ENCODE measurements around the gene WDR91. TPM values are rescaled to one million over a fixed set of nuclear protein-coding genes. Genes with fewer than 3 reads are reported as not detected.

The WDR91 gene
- total and polyA plus RNA-seq, 2 donors (not counting 1 experiment from before 2014, with no cell fraction given): 26.7 to 40.7 TPM

DNA sequence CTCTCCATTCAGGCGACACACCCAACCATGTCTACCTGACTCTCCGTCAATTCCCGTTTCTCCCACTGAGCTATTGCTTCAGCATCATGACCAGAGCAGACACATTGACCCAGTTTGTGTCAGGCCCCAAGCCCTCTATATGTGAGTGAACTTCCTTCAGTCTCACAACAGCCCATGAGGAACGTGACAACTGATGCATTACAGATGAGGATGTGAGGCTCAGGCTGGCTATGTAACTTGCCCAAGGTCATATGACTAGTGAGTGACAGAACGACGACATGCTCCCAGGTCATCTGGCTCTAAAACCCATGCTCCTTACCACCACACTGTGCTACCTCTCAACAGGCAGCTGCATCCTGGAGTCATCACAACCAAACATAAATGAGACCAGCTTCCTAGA, 59.8 kb downstream of the WDR91 start:
- Histone ChIP-seq H3K4me1 (ENCODE audit: control insufficient read depth in 2 of 2, insufficient read depth in 2 of 2, low read length in 2 of 2) (peaks cover 38 to 49% of the 10 kb centered on the region in 2 donors), H3K27ac (ENCODE audit: low read length in 2 of 2) (peak overlapping the region; percentile 59 to 90), H3K27me3 (replicated peaks in 1 of 4; ENCODE audit: control extremely low read depth in 1 of 4, control insufficient read depth in 3 of 4, insufficient read depth in 4 of 4, low read length in 3 of 4) (no peaks in the 10 kb centered on the region), H2AFZ (ENCODE audit: insufficient read depth, low read depth, low read length, poor library complexity, severe bottlenecking) (peak overlapping the region; percentile 19), H3K9ac (ENCODE audit: low read length) (peak overlapping the region; percentile 77), H3K79me2 (ENCODE audit: control insufficient read depth, insufficient read depth, low read length) (peaks cover 85% of the 10 kb centered on the region), H3K36me3 (replicated peaks in 1 of 2; ENCODE audit: control extremely low read depth in 1 of 2, control insufficient read depth in 1 of 2, extremely low read depth in 1 of 2, insufficient read depth in 2 of 2, low read length in 1 of 2) (no peaks in the 10 kb centered on the region), H4K20me1 (ENCODE audit: control insufficient read depth, insufficient read depth, low read length, poor library complexity, severe bottlenecking) (no peaks in the 10 kb centered on the region), H3K9me3 (ENCODE audit: control extremely low read depth in 1 of 3, control insufficient read depth in 2 of 3, insufficient read depth in 1 of 3, low read length in 2 of 3) (peaks cover 1 to 14% (median 5%) of the 10 kb centered on the region in 3 donors), H3K4me3 (ENCODE audit: control extremely low read depth in 1 of 5, extremely low read depth in 1 of 5, insufficient read depth in 1 of 5, low read depth in 2 of 5, low read length in 4 of 5) (no peak overlapping the region), H3K4me2 (replicated peaks; ENCODE audit: low read depth, low read length, poor library complexity, severe bottlenecking) (peak overlapping the region; percentile 70)
- 29% methylated on average over 5 of the region's 6 CpGs for WGBS (ENCODE audit: insufficient coverage)
- no peaks in the 10 kb centered on the region for H3K27me3 Mint-ChIP-seq
- no peak for TF ChIP-seq EZH2 (IDR thresholded peaks at IDR 0.05; ENCODE audit: borderline replicate concordance, insufficient read depth, low read depth, low read length, poor library complexity, severe bottlenecking)
- TF ChIP-seq, protein P1, sequence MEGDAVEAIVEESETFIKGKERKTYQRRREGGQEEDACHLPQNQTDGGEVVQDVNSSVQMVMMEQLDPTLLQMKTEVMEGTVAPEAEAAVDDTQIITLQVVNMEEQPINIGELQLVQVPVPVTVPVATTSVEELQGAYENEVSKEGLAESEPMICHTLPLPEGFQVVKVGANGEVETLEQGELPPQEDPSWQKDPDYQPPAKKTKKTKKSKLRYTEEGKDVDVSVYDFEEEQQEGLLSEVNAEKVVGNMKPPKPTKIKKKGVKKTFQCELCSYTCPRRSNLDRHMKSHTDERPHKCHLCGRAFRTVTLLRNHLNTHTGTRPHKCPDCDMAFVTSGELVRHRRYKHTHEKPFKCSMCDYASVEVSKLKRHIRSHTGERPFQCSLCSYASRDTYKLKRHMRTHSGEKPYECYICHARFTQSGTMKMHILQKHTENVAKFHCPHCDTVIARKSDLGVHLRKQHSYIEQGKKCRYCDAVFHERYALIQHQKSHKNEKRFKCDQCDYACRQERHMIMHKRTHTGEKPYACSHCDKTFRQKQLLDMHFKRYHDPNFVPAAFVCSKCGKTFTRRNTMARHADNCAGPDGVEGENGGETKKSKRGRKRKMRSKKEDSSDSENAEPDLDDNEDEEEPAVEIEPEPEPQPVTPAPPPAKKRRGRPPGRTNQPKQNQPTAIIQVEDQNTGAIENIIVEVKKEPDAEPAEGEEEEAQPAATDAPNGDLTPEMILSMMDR (IDR thresholded peaks at IDR 0.05): no peak
- peak overlapping the region; percentile 85 for H3K27ac Mint-ChIP-seq
- intact Hi-C loops (cut with micrococcal nuclease): no loop called here
- DNase-seq: peak; percentile 83
- peaks cover 12% of the 10 kb centered on the region for H3K9me3 Mint-ChIP-seq (ENCODE audit: insufficient read depth)
- ATAC-seq (ENCODE audit: low read depth): peak; percentile 28
- H3K4me3 Mint-ChIP-seq: peak overlapping the region; percentile 91
- peaks cover 68% of the 10 kb centered on the region for H3K4me1 Mint-ChIP-seq
- POLR2A ChIA-PET: interaction anchor here (0.9 to 1.7 kb wide), 2 partner anchors 9 to 19 kb away, joined by 4 to 7 read pairs; partner anchors contain the start of gene CYREN
- CTCF ChIA-PET: interaction anchor here (1.9 to 5.4 kb wide), 2 partner anchors 9 to 18 kb away, joined by 12 to 47 read pairs; partner anchors contain the start of gene CYREN

GRCh38 chr7:135151132-135151531, 60.2 kb downstream of the WDR91 start:
- Histone ChIP-seq H3K36me3 (replicated peaks in 1 of 2; ENCODE audit: control extremely low read depth in 1 of 2, control insufficient read depth in 1 of 2, extremely low read depth in 1 of 2, insufficient read depth in 2 of 2, low read length in 1 of 2) (no peaks in the 10 kb centered on the region), H4K20me1 (ENCODE audit: control insufficient read depth, insufficient read depth, low read length, poor library complexity, severe bottlenecking) (no peaks in the 10 kb centered on the region), H3K9me3 (ENCODE audit: control extremely low read depth in 1 of 3, control insufficient read depth in 2 of 3, insufficient read depth in 1 of 3, low read length in 2 of 3) (peaks cover 0 to 11% (median 5%) of the 10 kb centered on the region in 3 donors), H3K4me1 (ENCODE audit: control insufficient read depth in 2 of 2, insufficient read depth in 2 of 2, low read length in 2 of 2) (peaks cover 42 to 52% of the 10 kb centered on the region in 2 donors), H3K9ac (ENCODE audit: low read length) (peak overlapping the region; percentile 77), H3K79me2 (ENCODE audit: control insufficient read depth, insufficient read depth, low read length) (peaks cover 81% of the 10 kb centered on the region), H2AFZ (ENCODE audit: insufficient read depth, low read depth, low read length, poor library complexity, severe bottlenecking) (peak overlapping the region; percentile 19), H3K4me3 (ENCODE audit: control extremely low read depth in 1 of 5, extremely low read depth in 1 of 5, insufficient read depth in 1 of 5, low read depth in 2 of 5, low read length in 4 of 5) (peak overlapping the region in 1 of 5 experiments; percentile 98), H3K4me2 (replicated peaks; ENCODE audit: low read depth, low read length, poor library complexity, severe bottlenecking) (peak overlapping the region; percentile 70), H3K27me3 (replicated peaks in 1 of 4; ENCODE audit: control extremely low read depth in 1 of 4, control insufficient read depth in 3 of 4, insufficient read depth in 4 of 4, low read length in 3 of 4) (no peaks in the 10 kb centered on the region), H3K27ac (ENCODE audit: low read length in 2 of 2) (peak overlapping the region; percentile 59 to 90)
- Mint-ChIP-seq H3K27me3 (no peaks in the 10 kb centered on the region), H3K4me3 (peak overlapping the region; percentile 91), H3K4me1 (peaks cover 72% of the 10 kb centered on the region), H3K9me3 (ENCODE audit: insufficient read depth) (peaks cover 12% of the 10 kb centered on the region), H3K27ac (peak overlapping the region; percentile 85)
- CTCF ChIA-PET: interaction anchor here (1.9 to 5.4 kb wide), 2 partner anchors 9 to 19 kb away, joined by 12 to 47 read pairs; partner anchors contain the start of gene CYREN
- DNase-seq: peak; percentile 39
- POLR2A ChIA-PET: interaction anchor here (0.9 to 1.7 kb wide), 3 partner anchors 10 to 20 kb away, joined by 3 to 7 read pairs (median 4); partner anchors contain the start of gene CYREN
- 67% methylated on average over 2 of the region's 2 CpGs for WGBS (ENCODE audit: insufficient coverage)
- no peak for ATAC-seq (ENCODE audit: low read depth)
- TF ChIP-seq, protein P1 (IDR thresholded peaks at IDR 0.05): no peak
- TF ChIP-seq EZH2 (IDR thresholded peaks at IDR 0.05; ENCODE audit: borderline replicate concordance, insufficient read depth, low read depth, low read length, poor library complexity, severe bottlenecking): no peak
- intact Hi-C loops (cut with micrococcal nuclease): no loop called here
